Measurements from ENCODE around the gene GADD45B.
A peak's percentile ranks its signal among the peaks of the same experiment; 100 is the strongest.

Gene GADD45B

GRCh38 chr19:2469102-2469914 is 6.6 kb upstream of the GADD45B start:
- TF ChIP-seq ZNF280D (tag by site-specific recombination; IDR thresholded peaks at IDR 0.05) (no peak), ZNF600 (tag by site-specific recombination; IDR thresholded peaks at IDR 0.05) (peak; percentile 58; the same call in 1 of the 2 replicates), ZNF394 (tag by site-specific recombination; IDR thresholded peaks at IDR 0.05; ENCODE audit: borderline replicate concordance) (no peak), ZNF2 (tag by site-specific recombination; IDR thresholded peaks at IDR 0.05) (no peak), ZEB2 (tag by site-specific recombination; IDR thresholded peaks at IDR 0.05) (peak; percentile 45), ZFHX2 (tag by site-specific recombination; conservative IDR thresholded peaks at IDR 0.05) (peak; percentile 30; the same call in 1 of the 2 replicates), ZIC2 (tag by site-specific recombination; IDR thresholded peaks at IDR 0.05) (peak; percentile 23; the same call in 1 of the 2 replicates), SCRT1 (tag by site-specific recombination; IDR thresholded peaks at IDR 0.05; ENCODE audit: borderline replicate concordance) (peak; percentile 93), ZNF26 (tag by site-specific recombination; IDR thresholded peaks at IDR 0.05) (no peak), SCRT2 (tag by site-specific recombination; IDR thresholded peaks at IDR 0.05) (peak; percentile 97), EGR2 (tag by site-specific recombination; IDR thresholded peaks at IDR 0.05; ENCODE audit: low read depth) (peak; percentile 42; the same call in 1 of the 2 replicates), ZBTB21 (tag by site-specific recombination; IDR thresholded peaks at IDR 0.05) (peak; percentile 31; the same call in 1 of the 2 replicates), SP2 (tag by site-specific recombination; IDR thresholded peaks at IDR 0.05) (peak; percentile 16; the same call in 1 of the 2 replicates), ZNF335 (tag by site-specific recombination; conservative IDR thresholded peaks at IDR 0.05) (0 out of 2 replicates have a peak, but pooled peaks have one; percentile 27), PATZ1 (tag by site-specific recombination; IDR thresholded peaks at IDR 0.05) (peak; percentile 22; the same call in 1 of the 2 replicates), SP7 (tag by site-specific recombination; IDR thresholded peaks at IDR 0.05) (0 out of 2 replicates have a peak, but pooled peaks have one; percentile 39), ZNF398 (tag by site-specific recombination; IDR thresholded peaks at IDR 0.05) (peak; percentile 74), ZNF473 (tag by site-specific recombination; IDR thresholded peaks at IDR 0.05) (no peak), KLF9 (tag by site-specific recombination; IDR thresholded peaks at IDR 0.05; ENCODE audit: low read depth) (no peak), ZNF366 (tag by site-specific recombination; conservative IDR thresholded peaks at IDR 0.05) (peak; percentile 33; the same call in 1 of the 2 replicates), ZNF629 (tag by site-specific recombination; IDR thresholded peaks at IDR 0.05) (peak; percentile 76), KLF17 (tag by site-specific recombination; IDR thresholded peaks at IDR 0.05) (peak; percentile 44; the same call in 1 of the 2 replicates), ZBTB1 (tag by site-specific recombination; IDR thresholded peaks at IDR 0.05) (peak; percentile 13; the same call in 1 of the 2 replicates), ZNF768 (tag by site-specific recombination; IDR thresholded peaks at IDR 0.05) (peak; percentile 30; the same call in 1 of the 2 replicates)
- ChIA-PET CTCF (interaction anchor here (1.9 to 3.0 kb wide), 3 partner anchors 142 to 168 kb away, joined by 9 to 16 read pairs (median 12); no protein-coding TSS in a partner anchor), POLR2A (interaction anchor here (0.6 to 3.1 kb wide), 9 partner anchors 12 to 144 kb away, joined by 3 to 11 read pairs (median 4); partner anchors contain the start of genes LMNB2 and TIMM13)
- H3K4me1 ChIP-seq (ENCODE audit: control insufficient read depth, insufficient read depth, low read length) = no peaks in the 10 kb centered on the region
- H3K36me3 ChIP-seq (ENCODE audit: control insufficient read depth in 2 of 2, insufficient read depth in 1 of 2, low read length in 2 of 2) = no peaks in the 10 kb centered on the region
- H3K27ac ChIP-seq (ENCODE audit: extremely low read depth, low read depth, low read length) = no peak overlapping the region
- no peak overlapping the region for H3K4me3 ChIP-seq (ENCODE audit: low read depth, low read length)
- H3K9me3 ChIP-seq (ENCODE audit: control insufficient read depth, insufficient read depth, low read depth, low read length) = no peaks in the 10 kb centered on the region

All from HEK293 (cell line).